Measurements from ENCODE around the gene TIGD6. TPM values are rescaled to one million over a fixed set of nuclear protein-coding genes. Genes with fewer than 3 reads are reported as not detected.
"Not testable (repeated sequence)": the region's sequence is repeated elsewhere in the genome, so short reads cannot be mapped to it uniquely, and the experiment has no call there.

The TIGD6 gene
- total RNA-seq, 6 experiments from 2014 or later = 1.5 to 2.8 (median 2.2) TPM

- H3K4me3 ChIP-seq = no peak overlapping the region
- intact Hi-C loops (cut with DNase I) = no loop called here
- H3K36me3 ChIP-seq = peaks cover 3 to 100% (median 42%) of the 10 kb centered on the region in 4 donors
- no peak overlapping the region for H3K27ac ChIP-seq
- H3K9me3 ChIP-seq = no peaks in the 10 kb centered on the region
- H3K27me3 ChIP-seq = no peaks in the 10 kb centered on the region
- no peaks in the 10 kb centered on the region for H3K4me1 ChIP-seq
- WGBS (ENCODE audit: insufficient coverage, low coverage, low lambda C conversion rate, missing lambda C conversion rate) = 84% methylated on average over 5 of the region's 9 CpGs
- no peak for TF ChIP-seq POLR2A (IDR thresholded peaks at IDR 0.05)
- no peak for TF ChIP-seq CTCF (IDR thresholded peaks at IDR 0.05)
- no peak for ATAC-seq
- DNase-seq = no peak
Measured at GRCh38 chr5:150036513-150036912, 36.1 kb upstream of the TIGD6 start.

GRCh38 chr5:150035139-150035895, 34.9 kb upstream of the TIGD6 start:
- DNase-seq = no peak
- H3K36me3 ChIP-seq = peaks cover 0 to 100% (median 37%) of the 10 kb centered on the region in 4 donors
- H3K4me1 ChIP-seq = no peaks in the 10 kb centered on the region
- no peaks in the 10 kb centered on the region for H3K9me3 ChIP-seq
- intact Hi-C loops (cut with DNase I) = no loop called here
- H3K4me3 ChIP-seq = no peak overlapping the region
- H3K27ac ChIP-seq = no peak overlapping the region
- TF ChIP-seq POLR2A (IDR thresholded peaks at IDR 0.05) = no peak
- no peak for TF ChIP-seq CTCF (IDR thresholded peaks at IDR 0.05)
- H3K27me3 ChIP-seq = no peaks in the 10 kb centered on the region
- ATAC-seq = no peak
- 76% methylated on average over 5 of the region's 7 CpGs for WGBS (ENCODE audit: insufficient coverage, low coverage, low lambda C conversion rate, missing lambda C conversion rate)

GRCh38 chr5:150034662-150035061, 34.2 kb upstream of the TIGD6 start:
- no peaks in the 10 kb centered on the region for H3K9me3 ChIP-seq
- no peak for ATAC-seq
- peaks cover 4 to 100% (median 41%) of the 10 kb centered on the region in 4 donors for H3K36me3 ChIP-seq
- no peaks in the 10 kb centered on the region for H3K27me3 ChIP-seq
- no peak overlapping the region for H3K27ac ChIP-seq
- no peaks in the 10 kb centered on the region for H3K4me1 ChIP-seq
- intact Hi-C loops (cut with DNase I) = no loop called here
- TF ChIP-seq CTCF (IDR thresholded peaks at IDR 0.05) (no peak), POLR2A (IDR thresholded peaks at IDR 0.05) (no peak)
- H3K4me3 ChIP-seq = no peak overlapping the region
- DNase-seq = no peak
- 93% methylated on average over 3 of the region's 4 CpGs for WGBS (ENCODE audit: insufficient coverage, low coverage, low lambda C conversion rate, missing lambda C conversion rate)

DNA sequence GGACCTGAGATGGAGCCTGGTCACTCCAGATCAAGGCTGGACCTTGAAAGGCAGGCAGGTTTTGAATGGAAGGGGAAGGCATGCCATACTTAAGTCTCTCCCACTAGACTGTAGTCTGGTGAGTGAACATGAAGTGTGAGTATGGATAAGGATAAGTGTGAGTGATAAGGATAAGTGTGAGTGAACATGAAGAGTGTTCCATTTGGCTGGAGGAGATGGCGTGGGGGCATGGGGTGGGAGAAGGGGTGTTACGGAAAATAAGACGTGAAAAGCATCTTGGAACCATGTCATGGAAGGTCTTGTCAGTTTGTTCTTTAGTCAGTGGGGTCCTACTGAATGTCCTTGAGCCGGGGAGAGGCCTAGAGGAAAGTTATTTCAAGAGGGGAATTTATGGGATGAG, 32.9 kb upstream of the TIGD6 start:
- Histone ChIP-seq H3K9me3 (no peaks in the 10 kb centered on the region), H3K4me3 (no peak overlapping the region), H3K27ac (no peak overlapping the region), H3K27me3 (no peaks in the 10 kb centered on the region), H3K36me3 (peaks cover 6 to 88% (median 40%) of the 10 kb centered on the region in 4 donors), H3K4me1 (no peaks in the 10 kb centered on the region)
- ATAC-seq (no peak), DNase-seq (no peak)
- TF ChIP-seq CTCF (IDR thresholded peaks at IDR 0.05) (no peak), POLR2A (IDR thresholded peaks at IDR 0.05) (no peak)
- intact Hi-C loops (cut with DNase I) = no loop called here
- 91% methylated on average over 4 of the region's 4 CpGs for WGBS (ENCODE audit: insufficient coverage, low coverage, low lambda C conversion rate, missing lambda C conversion rate)

DNA sequence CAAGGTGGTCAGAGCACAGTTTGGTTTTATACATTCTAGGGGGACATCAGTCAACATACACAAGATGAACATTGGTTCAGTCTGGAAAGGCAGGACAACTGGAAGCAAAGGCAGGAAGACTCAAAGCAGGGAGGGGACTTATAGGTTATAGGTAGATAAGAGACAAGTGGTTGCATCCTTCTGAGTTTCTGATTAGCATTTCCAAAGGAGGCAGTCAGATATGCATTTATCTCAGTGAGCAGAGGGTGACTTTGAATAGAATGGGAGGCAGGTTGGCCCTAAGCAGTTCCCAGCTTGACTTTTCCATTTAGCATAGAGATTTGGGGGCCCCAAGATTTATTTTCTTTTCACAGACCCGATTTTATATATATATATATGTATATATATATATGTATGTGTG, 27.6 kb upstream of the TIGD6 start:
- WGBS (ENCODE audit: insufficient coverage, low coverage, low lambda C conversion rate, missing lambda C conversion rate) = 100% methylated on average over 1 of the region's 1 CpG
- DNase-seq; intact Hi-C loops (cut with DNase I); H3K4me1 ChIP-seq; H3K4me3 ChIP-seq; ATAC-seq; H3K27me3 ChIP-seq; H3K27ac ChIP-seq; H3K9me3 ChIP-seq: not testable (repeated sequence)
- H3K36me3 ChIP-seq = peaks cover 5 to 85% (median 32%) of the 10 kb centered on the region in 4 donors
